Activated CD4-positive, alpha-beta T cell treated with anti-CD3 and anti-CD28 coated beads, Interleukin-2, amount 10 ng/mL, durations not matched to agents 7 days and 5 days (primary cell): Measurements from ENCODE around the gene SPATA31A5. TPM values are rescaled to one million over a fixed set of nuclear protein-coding genes. Genes with fewer than 3 reads are reported as not detected.
"Not testable (repeated sequence)": the region's sequence is repeated elsewhere in the genome, so short reads cannot be mapped to it uniquely, and the experiment has no call there.

Experiments used
- CTCF ChIA-PET: fragments of 350-600 bp; sonication (Branson Sonifier 250); formaldehyde crosslinking; loops from one replicate; lab custom pipeline; 2021; ENCODE audit warnings: antibody characterized with exemption; lab: Charles Lee
- POLR2A ChIA-PET: fragments of 350-600 bp; sonication (Branson Sonifier 250); formaldehyde crosslinking; loops from one replicate; lab custom pipeline; 2021; ENCODE audit warnings: antibody characterized with exemption; lab: Charles Lee
- DNase-seq: peaks from one replicate; pipeline ENCODE4 v3.0.0-alpha.2; 2020
- H3K27ac Mint-ChIP-seq: one replicate; pipeline ENCODE4 v1.8.0; 2021; ENCODE audit warnings: mild to moderate bottlenecking, moderate library complexity, mixed read lengths
- H3K27me3 Mint-ChIP-seq: one replicate; pipeline ENCODE4 v1.8.0; 2021; ENCODE audit warnings: mixed read lengths
- H3K36me3 Mint-ChIP-seq: one replicate; pipeline ENCODE4 v1.8.0; 2021; ENCODE audit warnings: low read depth, mixed read lengths
- H3K4me1 Mint-ChIP-seq: one replicate; pipeline ENCODE4 v1.8.0; 2021; ENCODE audit warnings: mixed read lengths
- H3K4me3 Mint-ChIP-seq: one replicate; pipeline ENCODE4 v1.8.0; 2021; ENCODE audit warnings: mild to moderate bottlenecking, moderate library complexity, mixed read lengths
- H3K9me3 Mint-ChIP-seq: one replicate; pipeline ENCODE4 v1.8.0; 2021; ENCODE audit warnings: mixed read lengths
- total RNA-seq, 2 experiments: library from RNA; stranded (reverse); gene quantifications; one replicate each; pipeline ENCODE4 v1.2.3, GENCODE V29; 2021

Gene SPATA31A5
- total RNA-seq, result not detected

DNA sequence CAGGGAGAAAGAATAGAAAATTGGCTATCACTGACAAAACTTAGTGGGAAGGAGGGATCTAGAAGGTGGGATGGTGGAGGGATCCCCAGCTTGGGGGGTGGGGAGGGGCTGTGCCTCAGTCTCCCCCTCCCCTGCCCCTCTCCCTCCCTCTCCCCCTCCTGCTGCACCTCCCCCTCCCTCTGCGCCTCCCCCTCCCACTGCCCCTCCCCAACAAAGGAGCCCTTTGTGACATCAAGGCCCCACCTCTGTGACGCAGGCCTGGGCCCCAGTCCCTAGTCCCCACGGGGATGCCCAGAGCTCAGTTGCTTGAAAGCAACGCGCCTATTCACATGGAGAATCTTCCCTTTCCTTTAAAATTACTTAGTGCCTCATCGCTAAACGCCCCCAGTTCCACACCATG lies at the start of gene SPATA31A5:
TSS of gene SPATA31A5 (plus strand) at position 301 of the 400 bp plus-strand sequence. CDS start at position 330, 29 bp downstream.
- H3K4me1 Mint-ChIP-seq, H3K27ac Mint-ChIP-seq, CTCF ChIA-PET, H3K9me3 Mint-ChIP-seq, H3K4me3 Mint-ChIP-seq, POLR2A ChIA-PET, H3K27me3 Mint-ChIP-seq, DNase-seq, H3K36me3 Mint-ChIP-seq: not testable (repeated sequence)

DNA sequence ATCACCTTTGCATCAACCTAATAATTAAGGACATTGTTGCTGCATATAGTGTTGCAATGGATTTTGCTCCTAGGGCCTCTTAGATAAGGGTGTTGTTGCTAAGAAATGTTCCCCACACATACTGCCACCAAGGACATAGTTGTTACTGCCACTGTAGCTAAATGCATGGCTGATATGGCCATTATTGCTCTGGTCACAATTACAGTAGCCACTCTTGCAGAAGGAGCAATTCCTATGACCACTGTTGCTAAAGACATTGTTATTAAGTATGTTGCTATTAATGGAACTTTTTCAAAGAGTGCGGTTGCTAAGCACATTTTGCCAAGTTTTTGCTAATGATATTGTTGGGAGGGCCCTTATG lies 48.8 kb downstream of the SPATA31A5 start:
- POLR2A ChIA-PET, CTCF ChIA-PET, H3K36me3 Mint-ChIP-seq, H3K27ac Mint-ChIP-seq, H3K9me3 Mint-ChIP-seq, H3K27me3 Mint-ChIP-seq, H3K4me1 Mint-ChIP-seq, H3K4me3 Mint-ChIP-seq, DNase-seq: not testable (repeated sequence)

DNA sequence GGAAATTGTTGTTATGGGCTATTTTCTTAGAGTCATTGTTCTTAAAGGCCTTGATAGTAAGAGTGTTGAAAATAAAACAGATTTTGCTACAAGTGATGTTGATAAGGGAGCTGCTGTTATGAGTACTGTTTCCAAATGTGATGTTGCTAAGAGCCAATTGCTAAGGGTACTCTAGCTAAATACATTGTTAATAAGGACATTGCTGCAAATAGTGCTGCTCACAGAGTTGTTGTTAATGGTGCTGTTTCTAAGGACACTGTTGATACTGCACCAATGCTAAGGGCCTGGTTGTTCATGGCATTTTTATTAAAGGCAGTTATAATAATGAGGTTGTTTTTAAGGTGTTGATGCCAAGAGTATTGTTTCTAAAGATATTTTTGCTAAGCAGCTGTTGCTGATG lies 52.2 kb downstream of the SPATA31A5 start:
- H3K27me3 Mint-ChIP-seq, H3K4me3 Mint-ChIP-seq, H3K4me1 Mint-ChIP-seq, H3K27ac Mint-ChIP-seq, H3K36me3 Mint-ChIP-seq, CTCF ChIA-PET, H3K9me3 Mint-ChIP-seq, DNase-seq, POLR2A ChIA-PET: not testable (repeated sequence)
